ENCODE measurements around the gene TPRG1L. TPM values are rescaled to one million over a fixed set of nuclear protein-coding genes. Genes with fewer than 3 reads are reported as not detected.
A peak's percentile ranks its signal among the peaks of the same experiment; 100 is the strongest.
"Not testable (repeated sequence)": the region's sequence is repeated elsewhere in the genome, so short reads cannot be mapped to it uniquely, and the experiment has no call there.

The TPRG1L gene
- 10 to 100 TPM in 1 of 2 experiments, 1 to 10 TPM in 1; 9.2 to 10.4 TPM for total RNA-seq

GRCh38 chr1:3624200-3625136 lies at the start of gene TPRG1L:
TPRG1L (plus strand) TSS chr1:3625015; CDS start chr1:3625073, 58 bp downstream.
- Mint-ChIP-seq H3K4me1 (ENCODE audit: low read depth) (peaks cover 34% of the 10 kb centered on the region), H3K27me3 (no peaks in the 10 kb centered on the region), H3K27ac (peak within 1 kb of the TSS; percentile 61), H3K36me3 (no peaks in the 10 kb centered on the region), H3K9me3 (no peaks in the 10 kb centered on the region), H3K4me3 (peak within 1 kb of the TSS; percentile 86)
- intact Hi-C loops (cut with micrococcal nuclease), result loop anchor here (1.0 to 10.0 kb wide), 3 partner anchors 26 to 276 kb away; partner anchors contain the start of genes C1orf174 and WRAP73
- CTCF ChIA-PET, result interaction anchor here (0.7 kb wide), 1 partner anchor 473 kb away, joined by 3 read pairs; no protein-coding TSS in a partner anchor
- POLR2A ChIA-PET, result no interaction called here
- DNase-seq, result peak; percentile 98

GRCh38 chr1:3575515-3575914 lies 49.3 kb upstream of the TPRG1L start:
- CTCF ChIA-PET; H3K4me1 Mint-ChIP-seq (ENCODE audit: low read depth); H3K4me3 Mint-ChIP-seq; DNase-seq; H3K9me3 Mint-ChIP-seq; H3K36me3 Mint-ChIP-seq; H3K27me3 Mint-ChIP-seq; intact Hi-C loops (cut with micrococcal nuclease); POLR2A ChIA-PET; H3K27ac Mint-ChIP-seq: not testable (repeated sequence)

- Mint-ChIP-seq H3K4me3 (no peak overlapping the region), H3K27me3 (no peaks in the 10 kb centered on the region), H3K9me3 (no peaks in the 10 kb centered on the region), H3K36me3 (no peaks in the 10 kb centered on the region), H3K4me1 (ENCODE audit: low read depth) (no peaks in the 10 kb centered on the region), H3K27ac (no peak overlapping the region)
- intact Hi-C loops (cut with micrococcal nuclease), result no loop called here
- no peak for DNase-seq
- ChIA-PET POLR2A (no interaction called here), CTCF (no interaction called here)
Measured at GRCh38 chr1:3575993-3576392, 48.8 kb upstream of the TPRG1L start.

GRCh38 chr1:3577300-3577699 lies 47.5 kb upstream of the TPRG1L start:
- no peak overlapping the region for H3K27ac Mint-ChIP-seq
- H3K27me3 Mint-ChIP-seq, result no peaks in the 10 kb centered on the region
- DNase-seq, result no peak
- intact Hi-C loops (cut with micrococcal nuclease), result no loop called here
- H3K4me1 Mint-ChIP-seq (ENCODE audit: low read depth), result no peaks in the 10 kb centered on the region
- no peak overlapping the region for H3K4me3 Mint-ChIP-seq
- ChIA-PET POLR2A (no interaction called here), CTCF (no interaction called here)
- no peaks in the 10 kb centered on the region for H3K9me3 Mint-ChIP-seq
- no peaks in the 10 kb centered on the region for H3K36me3 Mint-ChIP-seq

GRCh38 chr1:3577711-3578432 lies 46.9 kb upstream of the TPRG1L start:
- Mint-ChIP-seq H3K27me3 (no peaks in the 10 kb centered on the region), H3K9me3 (no peaks in the 10 kb centered on the region), H3K27ac (no peak overlapping the region), H3K36me3 (no peaks in the 10 kb centered on the region), H3K4me3 (no peak overlapping the region), H3K4me1 (ENCODE audit: low read depth) (no peaks in the 10 kb centered on the region)
- ChIA-PET POLR2A (no interaction called here), CTCF (no interaction called here)
- no peak for DNase-seq
- intact Hi-C loops (cut with micrococcal nuclease), result no loop called here

- no peak for DNase-seq
- H3K27me3 Mint-ChIP-seq, result no peaks in the 10 kb centered on the region
- H3K36me3 Mint-ChIP-seq, result no peaks in the 10 kb centered on the region
- H3K4me3 Mint-ChIP-seq, result no peak overlapping the region
- no peaks in the 10 kb centered on the region for H3K9me3 Mint-ChIP-seq
- H3K27ac Mint-ChIP-seq, result no peak overlapping the region
- POLR2A ChIA-PET, result no interaction called here
- intact Hi-C loops (cut with micrococcal nuclease), result no loop called here
- CTCF ChIA-PET, result interaction anchor here (1.9 kb wide), 1 partner anchor 14 kb away, joined by 5 read pairs; no protein-coding TSS in a partner anchor
- no peaks in the 10 kb centered on the region for H3K4me1 Mint-ChIP-seq (ENCODE audit: low read depth)
Measured at GRCh38 chr1:3578433-3578805, 46.4 kb upstream of the TPRG1L start.

- ChIA-PET CTCF (interaction anchor here (1.9 kb wide), 1 partner anchor 14 kb away, joined by 5 read pairs; no protein-coding TSS in a partner anchor), POLR2A (no interaction called here)
- Mint-ChIP-seq H3K4me1 (ENCODE audit: low read depth) (no peaks in the 10 kb centered on the region), H3K36me3 (no peaks in the 10 kb centered on the region), H3K9me3 (no peaks in the 10 kb centered on the region), H3K27me3 (no peaks in the 10 kb centered on the region), H3K27ac (no peak overlapping the region), H3K4me3 (no peak overlapping the region)
- intact Hi-C loops (cut with micrococcal nuclease), result no loop called here
- no peak for DNase-seq
Measured at GRCh38 chr1:3578906-3579305, 45.9 kb upstream of the TPRG1L start.

GRCh38 chr1:3579626-3580025 lies 45.2 kb upstream of the TPRG1L start:
- ChIA-PET CTCF (interaction anchor here (1.9 kb wide), 1 partner anchor 15 kb away, joined by 5 read pairs; no protein-coding TSS in a partner anchor), POLR2A (no interaction called here)
- H3K36me3 Mint-ChIP-seq, result no peaks in the 10 kb centered on the region
- H3K9me3 Mint-ChIP-seq, result no peaks in the 10 kb centered on the region
- H3K4me3 Mint-ChIP-seq, result no peak overlapping the region
- H3K4me1 Mint-ChIP-seq (ENCODE audit: low read depth), result no peaks in the 10 kb centered on the region
- H3K27ac Mint-ChIP-seq, result no peak overlapping the region
- intact Hi-C loops (cut with micrococcal nuclease), result no loop called here
- DNase-seq, result no peak
- H3K27me3 Mint-ChIP-seq, result no peaks in the 10 kb centered on the region

GRCh38 chr1:3580231-3580630 lies 44.6 kb upstream of the TPRG1L start:
- no peak overlapping the region for H3K27ac Mint-ChIP-seq

GRCh38 chr1:3581296-3582036 lies 43.3 kb upstream of the TPRG1L start:
- no peak for DNase-seq
- CTCF ChIA-PET, result no interaction called here
- no peaks in the 10 kb centered on the region for H3K36me3 Mint-ChIP-seq
- H3K4me1 Mint-ChIP-seq (ENCODE audit: low read depth), result no peaks in the 10 kb centered on the region
- POLR2A ChIA-PET, result no interaction called here
- intact Hi-C loops (cut with micrococcal nuclease), result no loop called here
- H3K27me3 Mint-ChIP-seq, result no peaks in the 10 kb centered on the region
- H3K4me3 Mint-ChIP-seq, result no peak overlapping the region
- no peaks in the 10 kb centered on the region for H3K9me3 Mint-ChIP-seq
- no peak overlapping the region for H3K27ac Mint-ChIP-seq

More at GRCh38 chr1:3580231-3580630, 44.6 kb upstream of the TPRG1L start:
- DNase-seq, result no peak
- H3K9me3 Mint-ChIP-seq, result no peaks in the 10 kb centered on the region
- ChIA-PET CTCF (interaction anchor here (1.9 kb wide), 1 partner anchor 15 kb away, joined by 5 read pairs; no protein-coding TSS in a partner anchor), POLR2A (no interaction called here)
- intact Hi-C loops (cut with micrococcal nuclease), result no loop called here
- no peaks in the 10 kb centered on the region for H3K27me3 Mint-ChIP-seq
- H3K4me1 Mint-ChIP-seq (ENCODE audit: low read depth), result no peaks in the 10 kb centered on the region
- no peak overlapping the region for H3K4me3 Mint-ChIP-seq
- no peaks in the 10 kb centered on the region for H3K36me3 Mint-ChIP-seq

- POLR2A ChIA-PET; H3K4me1 Mint-ChIP-seq (ENCODE audit: low read depth); H3K36me3 Mint-ChIP-seq; H3K4me3 Mint-ChIP-seq; H3K27ac Mint-ChIP-seq; H3K27me3 Mint-ChIP-seq; CTCF ChIA-PET; H3K9me3 Mint-ChIP-seq; DNase-seq; intact Hi-C loops (cut with micrococcal nuclease): not testable (repeated sequence)
Measured at GRCh38 chr1:3583751-3584150, 41.1 kb upstream of the TPRG1L start.

- H3K4me1 Mint-ChIP-seq (ENCODE audit: low read depth), result no peaks in the 10 kb centered on the region
- intact Hi-C loops (cut with micrococcal nuclease), result no loop called here
- no peaks in the 10 kb centered on the region for H3K27me3 Mint-ChIP-seq
- no peaks in the 10 kb centered on the region for H3K36me3 Mint-ChIP-seq
- H3K9me3 Mint-ChIP-seq, result no peaks in the 10 kb centered on the region
- H3K4me3 Mint-ChIP-seq, result no peak overlapping the region
- H3K27ac Mint-ChIP-seq, result no peak overlapping the region
- peak; percentile 48 for DNase-seq
- ChIA-PET CTCF (no interaction called here), POLR2A (no interaction called here)
Measured at GRCh38 chr1:3584915-3585314, 39.9 kb upstream of the TPRG1L start.

Data from activated CD4-positive, alpha-beta memory T cell treated with anti-CD3 and anti-CD28 coated beads for 36 hours (primary cell).